T-helper 1 cell treated with Interleukin-12 subunit alpha and Interleukin-12 subunit beta and Interleukin-4 antibody, amounts not matched to agents 30 ng/mL and 1 ng/mL, for 36 hours (primary cell): ENCODE data around the gene SIK2. TPM values are rescaled to one million over a fixed set of nuclear protein-coding genes. Genes with fewer than 3 reads are reported as not detected.

Source experiments
- intact Hi-C: fragments of 100-400 bp; cut with micrococcal nuclease; formaldehyde crosslinking; loops from one replicate; pipeline ENCODE4 v1.15.1; 2024
- total RNA-seq: library from RNA; stranded (reverse); gene quantifications from 2 replicates; pipeline ENCODE4 v1.2.3, GENCODE V29; 2022

Gene SIK2
- total RNA-seq, 1 donor from 2014 or later = 7.9 TPM

DNA sequence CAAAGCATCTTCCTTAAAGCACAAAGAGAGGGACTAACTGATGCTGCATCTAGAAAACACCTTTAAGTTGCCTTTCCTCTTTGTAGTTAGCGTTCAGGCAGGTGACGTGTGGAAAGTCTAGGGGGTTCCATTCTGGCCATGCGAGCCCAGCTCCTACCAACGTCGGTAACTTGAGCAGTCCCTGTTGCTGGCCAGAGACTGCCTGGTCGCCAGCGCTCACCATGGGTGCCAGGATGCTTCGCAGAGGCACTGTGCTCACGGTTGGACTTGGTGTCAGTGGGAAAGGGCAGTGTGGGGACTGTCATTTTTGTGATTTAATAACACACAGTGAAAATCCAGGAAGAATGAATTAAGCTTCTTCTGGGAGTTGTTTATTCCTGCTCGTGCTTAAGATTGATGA is 123.4 kb downstream of the SIK2 start:
- intact Hi-C loops = no loop called here

- intact Hi-C loops = no loop called here
Observed at GRCh38 chr11:111726301-111726713, 124.1 kb downstream of the SIK2 start.

GRCh38 chr11:111727431-111727830 is 125.2 kb downstream of the SIK2 start:
- intact Hi-C loops = no loop called here

GRCh38 chr11:111729071-111729830 is 127.0 kb downstream of the SIK2 start:
- intact Hi-C loops = no loop called here

DNA sequence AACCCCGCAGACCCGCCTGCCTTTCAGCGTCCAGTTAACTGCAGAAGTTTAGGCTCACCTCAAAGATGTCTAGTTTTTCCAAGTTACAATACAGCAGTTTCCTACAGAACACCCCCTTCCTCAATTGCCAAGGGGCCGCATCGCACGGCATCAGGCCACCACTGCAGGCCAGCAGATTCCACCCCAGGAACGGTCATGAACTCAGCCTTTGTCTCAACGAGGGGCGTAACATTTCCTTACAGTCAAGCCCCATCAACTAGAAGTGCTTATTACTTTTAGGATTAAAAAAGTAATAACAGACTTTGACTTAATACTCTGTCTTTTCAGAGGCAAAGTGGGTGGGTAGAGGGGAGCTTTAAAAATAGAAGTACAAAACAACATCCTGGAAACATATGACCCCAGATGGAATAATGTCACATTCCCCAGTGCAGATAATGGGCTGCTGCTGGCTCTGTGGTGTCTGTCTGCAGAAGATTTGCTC is 127.6 kb downstream of the SIK2 start:
- intact Hi-C loops = no loop called here

GRCh38 chr11:111730871-111731591 is 128.8 kb downstream of the SIK2 start:
- intact Hi-C loops = no loop called here

DNA sequence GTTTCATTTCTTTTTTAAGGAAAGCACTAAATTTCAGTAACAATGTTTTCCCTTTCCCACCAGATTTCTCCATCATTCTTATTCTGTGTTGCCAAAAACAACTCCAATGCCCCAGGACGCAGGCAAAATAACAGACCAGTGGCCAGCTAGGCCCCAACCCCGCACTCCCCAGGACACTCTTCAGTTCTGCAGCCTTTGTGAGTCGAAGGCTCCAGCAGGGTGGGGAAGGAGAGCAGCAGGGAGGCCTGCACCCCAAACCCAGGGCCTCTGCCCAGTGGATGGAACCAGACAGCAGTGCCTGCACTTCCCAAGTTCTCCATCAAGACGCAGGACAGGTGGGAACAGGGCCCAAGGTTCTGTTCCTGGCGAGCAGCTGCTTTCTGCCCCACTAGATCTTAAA is 129.6 kb downstream of the SIK2 start:
- intact Hi-C loops = no loop called here

GRCh38 chr11:111733016-111733415 is 130.8 kb downstream of the SIK2 start:
- intact Hi-C loops = no loop called here

DNA sequence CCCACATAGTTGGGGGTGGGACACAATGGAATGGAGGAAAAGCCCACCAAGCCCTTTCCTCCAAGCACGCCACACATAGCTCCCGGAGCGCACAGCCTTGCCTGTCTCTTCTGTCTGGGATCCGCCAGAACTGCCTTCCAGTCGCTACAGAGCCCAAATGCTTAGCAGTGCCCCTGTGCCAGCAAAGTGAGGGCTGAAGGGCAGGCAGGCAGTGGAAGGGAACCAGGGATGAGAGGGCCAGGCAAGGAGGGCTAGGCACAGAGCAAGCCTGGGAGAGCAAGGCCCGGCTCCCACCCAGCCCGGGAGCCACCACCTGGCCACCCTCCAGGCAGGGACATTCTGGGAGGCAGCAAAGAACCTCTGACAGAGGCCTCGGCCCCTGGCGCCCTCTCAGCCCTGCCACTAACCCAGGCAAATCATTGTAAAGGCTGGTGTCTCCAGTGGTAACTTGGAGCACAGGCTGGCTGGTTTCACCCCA is 131.4 kb downstream of the SIK2 start:
- intact Hi-C loops = no loop called here

DNA sequence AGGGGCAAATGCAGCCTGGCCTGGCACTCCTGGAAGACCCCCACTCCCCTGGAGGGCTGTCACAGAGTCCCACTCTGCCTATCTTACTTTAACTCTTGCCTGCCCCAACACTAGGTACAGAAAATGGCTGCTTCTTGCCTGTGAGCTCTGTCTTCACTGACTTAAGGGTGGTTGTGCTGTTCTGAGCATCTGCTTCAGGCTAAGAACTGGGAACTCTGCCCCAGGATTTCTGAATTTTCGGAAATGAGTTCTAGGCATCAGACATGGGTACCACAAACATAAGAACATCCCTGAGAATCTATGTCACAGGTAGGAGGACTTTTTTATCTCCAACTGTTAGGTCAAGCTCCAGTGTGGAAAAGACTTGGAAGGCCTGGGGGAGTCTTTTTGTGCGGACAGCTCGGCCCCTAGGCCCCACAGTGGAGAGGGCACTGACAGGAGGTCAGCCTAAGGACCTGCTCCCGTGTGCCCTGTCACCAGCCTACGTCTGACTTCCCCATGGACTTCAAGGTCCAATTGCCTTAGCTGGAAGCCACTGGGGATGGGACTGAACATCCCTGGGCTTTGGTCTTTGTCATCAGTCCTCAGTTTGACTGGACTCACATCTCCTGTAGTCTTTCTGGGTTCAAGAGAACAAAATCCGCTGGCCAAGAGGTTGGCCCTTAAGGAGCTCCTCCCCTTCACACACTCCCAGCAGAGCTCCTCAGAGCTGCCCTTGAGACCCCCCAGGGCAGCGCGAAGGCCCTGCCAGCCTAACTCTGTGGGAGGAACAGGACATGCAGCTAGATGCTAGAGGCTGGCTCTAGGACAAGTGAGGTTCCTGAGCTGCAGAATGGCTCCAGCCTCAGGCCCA is 132.1 kb downstream of the SIK2 start:
- intact Hi-C loops = no loop called here

- intact Hi-C loops = no loop called here
Observed at GRCh38 chr11:111734954-111735261, 132.7 kb downstream of the SIK2 start.

DNA sequence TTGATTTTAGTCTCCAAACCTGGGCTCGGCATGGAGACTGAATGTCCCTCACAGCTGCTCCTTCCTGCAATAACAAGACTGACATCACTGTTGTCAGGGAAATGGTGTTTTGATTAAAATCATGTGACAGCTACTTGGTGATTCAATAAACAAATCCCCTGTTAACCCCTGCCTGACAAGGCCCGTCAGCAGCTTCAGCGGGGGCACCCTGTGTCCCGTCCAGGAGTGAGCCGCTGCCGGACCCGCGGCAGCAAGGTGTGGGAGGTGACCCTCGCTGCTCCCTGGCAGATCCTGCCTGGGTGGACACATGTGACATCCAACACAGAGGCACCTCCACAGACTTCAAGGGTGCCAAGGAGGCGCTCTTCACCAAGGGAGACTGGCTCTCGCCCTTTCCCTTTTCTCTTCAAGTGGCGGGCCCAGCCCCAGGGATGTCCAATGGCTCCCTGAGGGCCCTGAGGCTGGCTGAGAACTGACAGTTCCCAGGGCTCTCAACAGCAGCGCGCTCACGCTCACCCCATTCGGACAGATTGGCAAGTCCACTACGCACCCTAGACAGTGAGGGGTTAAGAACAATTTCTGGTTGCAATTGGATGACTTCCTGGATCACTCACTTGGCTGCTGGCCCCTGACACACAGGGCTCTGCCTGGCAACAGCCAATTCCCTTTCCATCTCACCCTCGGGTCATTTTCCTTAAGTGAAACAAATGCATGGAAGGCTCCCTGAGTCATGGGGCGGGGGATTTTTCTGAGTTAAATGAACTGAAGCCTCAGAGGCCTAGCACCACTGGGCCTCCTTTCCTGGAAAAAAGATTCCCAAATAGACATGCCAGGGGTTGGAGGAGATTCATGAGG is 133.2 kb downstream of the SIK2 start:
- intact Hi-C loops = no loop called here

DNA sequence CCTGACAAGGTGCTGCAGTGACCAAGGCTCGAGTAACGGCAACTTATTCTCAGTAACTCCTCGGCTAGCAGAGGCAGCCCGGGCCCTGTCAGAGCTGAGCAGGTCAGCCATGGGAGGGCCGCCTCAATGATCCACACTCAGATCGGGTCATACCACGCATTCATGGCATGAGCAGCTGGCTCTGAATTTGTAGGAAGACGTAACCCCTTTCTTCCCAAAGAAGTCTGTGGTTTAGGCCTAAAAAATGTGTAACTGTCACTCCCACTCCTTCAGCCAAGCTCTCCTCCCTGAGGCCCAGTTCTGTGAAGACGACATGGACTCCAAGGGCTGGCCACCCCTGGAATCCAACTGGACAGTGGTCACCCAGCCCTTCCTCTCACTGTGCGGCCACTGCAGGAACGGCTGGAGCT is 133.9 kb downstream of the SIK2 start:
- intact Hi-C loops = no loop called here

GRCh38 chr11:111736621-111737443 is 134.6 kb downstream of the SIK2 start:
- intact Hi-C loops = no loop called here

DNA sequence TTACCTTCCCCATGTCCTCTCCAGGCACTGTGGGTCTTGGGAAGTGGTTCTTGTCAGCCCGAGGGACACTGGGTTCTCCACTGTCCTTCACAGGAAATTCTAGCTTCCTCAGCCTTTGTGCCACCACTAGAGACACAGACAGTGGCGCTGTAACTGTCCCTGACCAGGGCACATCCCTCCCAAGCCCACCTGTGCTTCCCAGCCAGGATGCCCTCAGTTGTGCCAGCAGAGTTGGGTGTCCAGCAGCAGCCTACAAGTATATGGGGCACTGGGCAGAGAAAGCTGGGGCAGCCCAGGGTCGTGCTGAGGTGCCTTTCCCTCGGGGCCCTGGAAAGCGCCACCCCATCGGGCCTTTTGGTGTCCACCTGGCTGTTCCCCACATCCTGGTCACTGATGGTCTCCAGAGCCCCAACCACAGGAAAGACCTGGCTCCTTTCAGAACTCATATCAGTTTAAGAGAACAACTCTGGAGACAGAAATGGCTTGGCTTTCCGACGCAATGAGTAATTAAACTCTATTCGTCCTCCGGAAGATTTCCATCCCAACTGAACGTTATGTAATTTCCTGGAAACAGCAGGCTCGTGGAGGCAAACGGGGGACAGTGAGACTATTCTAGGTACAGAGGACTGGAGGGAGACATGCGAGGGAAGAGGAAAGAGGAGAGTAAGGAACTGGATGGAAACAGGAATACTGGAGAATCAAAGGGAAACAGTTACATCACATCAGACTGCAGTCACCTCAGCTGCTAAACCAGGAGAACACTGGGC is 135.4 kb downstream of the SIK2 start:
- intact Hi-C loops = no loop called here

- intact Hi-C loops = no loop called here
Observed at GRCh38 chr11:111739299-111739698, 137.1 kb downstream of the SIK2 start.

DNA sequence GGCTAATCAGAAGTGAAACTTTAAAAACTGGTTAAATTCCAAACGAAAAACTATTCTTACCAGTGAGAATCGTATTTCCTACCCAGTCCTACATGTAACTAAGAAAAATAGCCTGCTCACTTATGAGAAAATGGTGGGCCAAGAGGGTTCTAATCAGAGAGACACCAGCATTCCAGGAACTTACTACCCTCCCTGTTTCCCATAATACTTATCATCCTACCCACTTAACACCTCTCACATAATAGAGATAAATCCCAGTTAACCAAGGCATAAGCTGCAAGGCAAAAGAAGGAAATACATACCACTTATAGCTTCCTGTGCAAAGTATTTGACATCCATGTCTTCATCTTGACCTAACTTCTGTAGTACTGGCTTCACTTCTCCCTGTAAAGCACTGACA is 139.5 kb downstream of the SIK2 start:
- intact Hi-C loops = no loop called here

- intact Hi-C loops = no loop called here
Observed at GRCh38 chr11:111743700-111744099, 141.5 kb downstream of the SIK2 start.
